Calu3 (cell line): ENCODE measurements around the gene DCC. TPM values are rescaled to one million over a fixed set of nuclear protein-coding genes. Genes with fewer than 3 reads are reported as not detected.

Experiments used
- BruUV-seq: library from RNA; stranded (reverse); fragments of 400-500 nt; replicated peaks from 2 replicates; lab custom pipeline; 2021; lab: Mats Ljungman, UMichigan
- CTCF ChIA-PET: fragments of 300-600 bp; sonication (Branson Sonifier 250); formaldehyde crosslinking; loops from one replicate; lab custom pipeline; 2022; ENCODE audit warnings: antibody characterized with exemption; lab: Charles Lee
- DNase-seq: peaks from one replicate; pipeline ENCODE4 v3.0.0; 2022
- H3K27ac Mint-ChIP-seq: one replicate; pipeline ENCODE4 v1.8.0; 2022; ENCODE audit warnings: mixed read lengths; ENCODE audit not compliant: unreplicated experiment
- H3K27me3 Mint-ChIP-seq: one replicate; pipeline ENCODE4 v1.8.0; 2022; ENCODE audit warnings: mixed read lengths; ENCODE audit not compliant: unreplicated experiment
- H3K36me3 Mint-ChIP-seq: one replicate; pipeline ENCODE4 v1.8.0; 2022; ENCODE audit warnings: mild to moderate bottlenecking, moderate library complexity, mixed read lengths; ENCODE audit not compliant: insufficient read depth, unreplicated experiment
- H3K4me1 Mint-ChIP-seq: one replicate; pipeline ENCODE4 v1.8.0; 2022; ENCODE audit warnings: mild to moderate bottlenecking, low read depth, mixed read lengths; ENCODE audit not compliant: unreplicated experiment
- H3K4me3 Mint-ChIP-seq: one replicate; pipeline ENCODE4 v1.8.0; 2022; ENCODE audit warnings: mild to moderate bottlenecking, low read depth, moderate library complexity, mixed read lengths; ENCODE audit not compliant: unreplicated experiment
- H3K9me3 Mint-ChIP-seq: one replicate; pipeline ENCODE4 v1.8.0; 2022; ENCODE audit warnings: low read depth, mixed read lengths; ENCODE audit not compliant: unreplicated experiment
- intact Hi-C: fragments of 100-400 bp; cut with micrococcal nuclease; formaldehyde crosslinking; loops from one replicate; pipeline ENCODE4 v1.10.0; 2022; ENCODE audit not compliant: unreplicated experiment
- total RNA-seq: library from RNA; stranded (reverse); gene quantifications from 2 replicates; pipeline ENCODE4 v1.2.3, GENCODE V29; 2022
- TF ChIP-seq, protein P1 (sequence below): fragments of 200-600 bp; IDR thresholded peaks from one replicate; pipeline ENCODE4 v1.8.0; 2022; ENCODE audit warnings: antibody characterized with exemption; ENCODE audit not compliant: unreplicated experiment

Gene DCC
- total RNA-seq, 1 experiment from 2014 or later = not detected

GRCh38 chr18:53266850-53267249 is 926.9 kb downstream of the DCC start:
- Mint-ChIP-seq H3K9me3 (peaks cover 10% of the 10 kb centered on the region), H3K4me1 (no peaks in the 10 kb centered on the region), H3K36me3 (no peaks in the 10 kb centered on the region), H3K27ac (no peak overlapping the region), H3K27me3 (no peaks in the 10 kb centered on the region), H3K4me3 (no peak overlapping the region)
- CTCF ChIA-PET = no interaction called here
- intact Hi-C loops = no loop called here
- BruUV-seq = no TSS peak
- DNase-seq = no peak
- TF ChIP-seq, protein P1, sequence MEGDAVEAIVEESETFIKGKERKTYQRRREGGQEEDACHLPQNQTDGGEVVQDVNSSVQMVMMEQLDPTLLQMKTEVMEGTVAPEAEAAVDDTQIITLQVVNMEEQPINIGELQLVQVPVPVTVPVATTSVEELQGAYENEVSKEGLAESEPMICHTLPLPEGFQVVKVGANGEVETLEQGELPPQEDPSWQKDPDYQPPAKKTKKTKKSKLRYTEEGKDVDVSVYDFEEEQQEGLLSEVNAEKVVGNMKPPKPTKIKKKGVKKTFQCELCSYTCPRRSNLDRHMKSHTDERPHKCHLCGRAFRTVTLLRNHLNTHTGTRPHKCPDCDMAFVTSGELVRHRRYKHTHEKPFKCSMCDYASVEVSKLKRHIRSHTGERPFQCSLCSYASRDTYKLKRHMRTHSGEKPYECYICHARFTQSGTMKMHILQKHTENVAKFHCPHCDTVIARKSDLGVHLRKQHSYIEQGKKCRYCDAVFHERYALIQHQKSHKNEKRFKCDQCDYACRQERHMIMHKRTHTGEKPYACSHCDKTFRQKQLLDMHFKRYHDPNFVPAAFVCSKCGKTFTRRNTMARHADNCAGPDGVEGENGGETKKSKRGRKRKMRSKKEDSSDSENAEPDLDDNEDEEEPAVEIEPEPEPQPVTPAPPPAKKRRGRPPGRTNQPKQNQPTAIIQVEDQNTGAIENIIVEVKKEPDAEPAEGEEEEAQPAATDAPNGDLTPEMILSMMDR = no peak

DNA sequence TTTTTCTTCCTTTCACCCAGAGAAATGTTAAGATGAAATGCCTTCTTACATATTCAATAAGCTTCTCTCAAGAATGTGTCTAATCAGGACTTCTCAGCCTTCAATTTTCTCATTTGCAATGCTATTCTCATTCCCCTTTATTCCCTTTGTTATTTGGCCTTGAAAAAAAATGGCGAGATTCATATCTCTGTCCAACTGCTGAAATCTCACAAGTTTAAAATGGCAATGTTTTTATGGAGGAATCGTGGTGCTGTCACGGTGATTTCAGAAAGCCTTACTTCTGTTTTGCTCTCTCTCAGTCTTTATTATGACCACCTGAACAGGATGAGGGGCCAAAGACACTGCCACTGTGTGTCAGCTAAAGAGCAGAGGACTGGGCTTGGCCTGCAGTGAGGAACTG is 928.5 kb downstream of the DCC start:
- intact Hi-C loops = no loop called here
- Mint-ChIP-seq H3K4me1 (no peaks in the 10 kb centered on the region), H3K36me3 (no peaks in the 10 kb centered on the region), H3K27ac (no peak overlapping the region), H3K27me3 (no peaks in the 10 kb centered on the region), H3K4me3 (no peak overlapping the region), H3K9me3 (peaks cover 10% of the 10 kb centered on the region)
- DNase-seq = no peak
- CTCF ChIA-PET = no interaction called here
- TF ChIP-seq, protein P1 = no peak
- BruUV-seq = no TSS peak

DNA sequence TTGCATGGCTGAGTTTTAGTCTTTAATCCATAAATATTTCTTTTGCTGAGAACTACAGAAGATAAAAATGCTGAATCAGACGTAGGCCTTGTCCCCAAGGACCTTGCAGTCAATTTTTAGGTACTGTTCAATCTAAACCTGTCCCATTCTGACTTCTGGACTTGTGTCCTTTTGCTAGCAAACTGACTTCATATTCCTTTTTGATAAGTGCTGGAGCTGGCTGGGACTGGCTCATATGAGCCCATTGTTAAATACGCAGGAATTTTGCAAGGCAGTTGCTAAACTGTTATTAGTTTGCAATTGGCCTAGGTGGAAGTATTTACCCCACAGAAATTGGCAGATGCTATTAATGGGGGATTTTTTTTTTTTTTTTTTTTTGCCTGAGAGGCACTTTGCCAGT is 941.4 kb downstream of the DCC start:
- BruUV-seq = no TSS peak
- CTCF ChIA-PET = no interaction called here
- Mint-ChIP-seq H3K27me3 (no peaks in the 10 kb centered on the region), H3K4me1 (no peaks in the 10 kb centered on the region), H3K9me3 (peaks cover 8% of the 10 kb centered on the region), H3K27ac (no peak overlapping the region), H3K4me3 (no peak overlapping the region), H3K36me3 (no peaks in the 10 kb centered on the region)
- intact Hi-C loops = no loop called here
- TF ChIP-seq, protein P1 = no peak
- DNase-seq = no peak

- intact Hi-C loops = no loop called here
These were observed 943.7 kb downstream of the DCC start for GRCh38 chr18:53283708-53284107.

More at GRCh38 chr18:53283708-53284107, 943.7 kb downstream of the DCC start:
- TF ChIP-seq, protein P1 = no peak
- CTCF ChIA-PET = no interaction called here
- Mint-ChIP-seq H3K4me3 (no peak overlapping the region), H3K27ac (no peak overlapping the region), H3K9me3 (no peaks in the 10 kb centered on the region), H3K36me3 (no peaks in the 10 kb centered on the region), H3K4me1 (no peaks in the 10 kb centered on the region), H3K27me3 (no peaks in the 10 kb centered on the region)
- no peak for DNase-seq
- no TSS peak for BruUV-seq
